Mucosa of descending colon (tissue), 3 donors: ENCODE measurements around the gene SGSM2. TPM values are rescaled to one million over a fixed set of nuclear protein-coding genes. Genes with fewer than 3 reads are reported as not detected.

Experiments used
- ATAC-seq: fragments of 200-7000 bp; cut with Tn5 transposase; one replicate; pipeline ENCODE4 v1.9.1; 2020; ENCODE audit warnings: mild to moderate bottlenecking, moderate library complexity
- DNase-seq, 3 donors: peaks; one replicate each; pipeline ENCODE4 v3.0.0-alpha.2; 2020
- H3K36me3 ChIP-seq: fragments of 200-600 bp; one replicate; pipeline ENCODE4 v1.8.0; 2021; ENCODE audit warnings: low read depth, mild to moderate bottlenecking
- H3K4me1 ChIP-seq: fragments of 200-600 bp; one replicate; pipeline ENCODE4 v1.8.0; 2021; ENCODE audit warnings: low read depth, mild to moderate bottlenecking
- H3K4me3 ChIP-seq: fragments of 200-600 bp; one replicate; pipeline ENCODE4 v1.8.0; 2021; ENCODE audit warnings: mild to moderate bottlenecking
- H3K9me3 ChIP-seq: fragments of 200-600 bp; one replicate; pipeline ENCODE4 v1.8.0; 2021; ENCODE audit warnings: mild to moderate bottlenecking
- CTCF ChIP-seq: fragments of 200-600 bp; IDR thresholded peaks from one replicate; pipeline ENCODE4 v1.8.0; 2022; ENCODE audit warnings: antibody characterized with exemption, mild to moderate bottlenecking
- intact Hi-C, 2 donors: fragments of 100-400 bp; cut with DNase I in 1 of 2; cut with micrococcal nuclease in 1 of 2; formaldehyde crosslinking; loops; one replicate each; pipeline versions ENCODE4 v1.11.0 to v1.11.1; 2022; cut with DNase I, micrococcal nuclease
- total RNA-seq, 3 donors: library from RNA; stranded (reverse); fragmentation: NEBNext Ultra II Directional in 2 of 3; extraction: Animal tissue kit (Norgen Biotek cat#: 25700) in 2 of 3; gene quantifications; one replicate each; pipeline versions ENCODE4 v1.2.1 to v1.2.4, GENCODE V29; 2021 to 2023
- donor health status: DM: no; HTN: no; CAD: no; lungs with moderate emphysema.
- donor health status: DM: no; HTN: no; CAD: no.
- donor health status: DM: no; HTN: yes; CAD: no.

The SGSM2 gene
- total RNA-seq, 3 donors from 2014 or later = 29.1 to 57.9 (median 30.2) TPM

GRCh38 chr17:2323629-2324314, 13.5 kb upstream of the SGSM2 start:
- TF ChIP-seq CTCF = no peak
- ATAC-seq = no peak
- Histone ChIP-seq H3K4me1 (no peaks in the 10 kb centered on the region), H3K36me3 (peaks cover 19% of the 10 kb centered on the region), H3K9me3 (no peaks in the 10 kb centered on the region), H3K4me3 (no peak overlapping the region)
- no peak for DNase-seq
- intact Hi-C loops = no loop called here

- no peak overlapping the region for H3K4me3 ChIP-seq
- peaks cover 4% of the 10 kb centered on the region for H3K36me3 ChIP-seq
- DNase-seq (no peak), ATAC-seq (no peak)
- intact Hi-C loops = no loop called here
- H3K4me1 ChIP-seq = peaks cover 7% of the 10 kb centered on the region
- TF ChIP-seq CTCF = no peak
- no peaks in the 10 kb centered on the region for H3K9me3 ChIP-seq
Measured at GRCh38 chr17:2331303-2331702, 6.0 kb upstream of the SGSM2 start.

GRCh38 chr17:2335726-2336214, 1.5 kb upstream of the SGSM2 start:
- DNase-seq = peak in 2 of 3 donors; percentile 28 to 36
- no peak for ATAC-seq
- no peak for TF ChIP-seq CTCF
- peaks cover 7% of the 10 kb centered on the region for H3K4me1 ChIP-seq
- peaks cover 4% of the 10 kb centered on the region for H3K36me3 ChIP-seq
- intact Hi-C loops = no loop called here
- H3K9me3 ChIP-seq = no peaks in the 10 kb centered on the region
- H3K4me3 ChIP-seq = peak overlapping the region; percentile 78

GRCh38 chr17:2336215-2336851, 968 bp upstream of the SGSM2 start, which contains the start of gene TSR1:
TSR1 (minus strand) TSS chr17:2336457; CDS start chr17:2336427, 30 bp downstream.
- intact Hi-C loops = no loop called here
- DNase-seq = peak; percentile 93 to 95 (median 93)
- Histone ChIP-seq H3K9me3 (no peaks in the 10 kb centered on the region), H3K4me3 (peak within 1 kb of the TSS; percentile 78), H3K36me3 (peaks cover 4% of the 10 kb centered on the region), H3K4me1 (peaks cover 7% of the 10 kb centered on the region)
- peak; percentile 96 for ATAC-seq
- TF ChIP-seq CTCF = no peak

- no peak for TF ChIP-seq CTCF
- intact Hi-C loops = no loop called here
- Histone ChIP-seq H3K4me1 (peaks cover 7% of the 10 kb centered on the region), H3K36me3 (no peaks in the 10 kb centered on the region), H3K9me3 (no peaks in the 10 kb centered on the region), H3K4me3 (peak overlapping the region; percentile 78)
- ATAC-seq = peak; percentile 62
- DNase-seq = peak; percentile 67 to 83 (median 77)
Measured at GRCh38 chr17:2337544-2338314, 428 bp downstream of the SGSM2 start.
